Fibroblast of pulmonary artery (primary cell): Measurements from ENCODE around the gene PTPN23.

Experiments
- DNase-seq: peaks from one replicate; pipeline ENCODE4 v3.0.0-alpha.2; 2010; ENCODE audit warnings: low read depth
- H3K4me3 ChIP-seq: replicated peaks from 2 replicates; pipeline ENCODE4 v1.5.1; 2011; ENCODE audit warnings: low read depth, mild to moderate bottlenecking, control low read depth, low read length, moderate library complexity
- CTCF ChIP-seq: IDR thresholded peaks from 2 replicates; pipeline ENCODE4 v1.5.1; 2011; ENCODE audit warnings: mild to moderate bottlenecking, control low read depth, low read length, inconsistent platforms; ENCODE audit errors: missing control alignments

Gene PTPN23

GRCh38 chr3:47380601-47381316 is at the start of gene PTPN23:
Gene PTPN23, plus strand, starts transcription at chr3:47381021. Its CDS starts 76 bp downstream, at chr3:47381097.
- DNase-seq: peak; percentile 99
- TF ChIP-seq CTCF: no peak
- peak within 1 kb of the TSS; percentile 98 for H3K4me3 ChIP-seq

- TF ChIP-seq CTCF: no peak
- DNase-seq: no peak
Measured at GRCh38 chr3:47333907-47334306, 46.9 kb upstream of the PTPN23 start.

GRCh38 chr3:47337656-47338055 is 43.2 kb upstream of the PTPN23 start:
- TF ChIP-seq CTCF: no peak
- H3K4me3 ChIP-seq: no peak overlapping the region
- peak; percentile 23 for DNase-seq

More at GRCh38 chr3:47333907-47334306, 46.9 kb upstream of the PTPN23 start:
- no peak overlapping the region for H3K4me3 ChIP-seq

GRCh38 chr3:47339951-47340350 is 40.9 kb upstream of the PTPN23 start:
- no peak for TF ChIP-seq CTCF
- no peak for DNase-seq
- no peak overlapping the region for H3K4me3 ChIP-seq

- no peak for TF ChIP-seq CTCF
- no peak for DNase-seq
- no peak overlapping the region for H3K4me3 ChIP-seq
Measured at GRCh38 chr3:47340866-47341265, 40.0 kb upstream of the PTPN23 start.

GRCh38 chr3:47342151-47342550 is 38.7 kb upstream of the PTPN23 start:
- TF ChIP-seq CTCF: no peak
- H3K4me3 ChIP-seq: no peak overlapping the region
- no peak for DNase-seq

- DNase-seq: no peak
- TF ChIP-seq CTCF: no peak
- H3K4me3 ChIP-seq: no peak overlapping the region
Measured at GRCh38 chr3:47342812-47343211, 38.0 kb upstream of the PTPN23 start.
